ENCODE data around the gene XXYLT1. TPM values are rescaled to one million over a fixed set of nuclear protein-coding genes. Genes with fewer than 3 reads are reported as not detected.

The XXYLT1 gene
- total RNA-seq (ENCODE audit: low replicate concordance): 16.4 and 39.0 TPM in 2 replicates

DNA sequence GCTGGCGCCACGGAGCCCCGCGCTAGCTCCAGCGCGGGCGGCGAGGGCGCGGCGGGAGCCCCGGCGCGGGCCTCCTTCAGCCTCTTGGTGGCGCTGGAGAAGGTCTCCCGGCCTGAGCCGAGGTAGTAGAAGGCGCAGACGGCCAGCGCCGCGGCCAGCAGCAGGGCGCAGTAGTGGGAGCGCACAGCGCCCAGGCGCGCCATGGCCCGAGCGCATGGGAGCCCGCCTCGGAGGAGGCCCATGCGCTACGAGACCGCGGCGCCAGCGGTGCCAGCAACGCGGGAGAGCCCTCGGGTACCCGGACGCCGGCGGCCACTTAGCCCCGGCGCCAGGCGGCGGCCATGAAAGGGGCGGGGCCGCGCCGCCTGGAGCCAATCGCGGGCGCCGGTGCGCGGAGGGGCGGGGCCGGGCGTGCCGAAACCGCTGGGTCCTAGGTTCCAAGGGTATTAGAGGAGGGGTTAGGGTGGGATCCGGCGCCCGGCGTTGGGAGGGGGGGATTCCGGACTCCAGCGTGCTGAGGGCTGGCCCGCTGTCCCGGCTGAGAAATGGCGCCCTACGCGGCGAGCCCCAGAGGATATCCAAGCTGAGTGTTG lies at the start of gene XXYLT1:
Gene XXYLT1, minus strand, starts transcription at position 343 of the 593 bp plus-strand sequence. Its CDS starts 101 bp downstream, at position 242.
- H3K79me2 ChIP-seq (ENCODE audit: low read depth): peaks cover 44% of the 10 kb centered on the region
- peaks cover 11% of the 10 kb centered on the region for H3K4me1 ChIP-seq
- H3K27ac Mint-ChIP-seq: peak within 1 kb of the TSS; percentile 61
- H3F3A ChIP-seq (ENCODE audit: low read depth): peaks cover 6% of the 10 kb centered on the region
- DNase-seq (ENCODE audit: low spot score): peak; percentile 97
- TF ChIP-seq EZH2phosphoT487 (IDR thresholded peaks at IDR 0.05) (no peak), EZH2 (IDR thresholded peaks at IDR 0.05) (no peak)
- TF ChIP-seq, protein P1, sequence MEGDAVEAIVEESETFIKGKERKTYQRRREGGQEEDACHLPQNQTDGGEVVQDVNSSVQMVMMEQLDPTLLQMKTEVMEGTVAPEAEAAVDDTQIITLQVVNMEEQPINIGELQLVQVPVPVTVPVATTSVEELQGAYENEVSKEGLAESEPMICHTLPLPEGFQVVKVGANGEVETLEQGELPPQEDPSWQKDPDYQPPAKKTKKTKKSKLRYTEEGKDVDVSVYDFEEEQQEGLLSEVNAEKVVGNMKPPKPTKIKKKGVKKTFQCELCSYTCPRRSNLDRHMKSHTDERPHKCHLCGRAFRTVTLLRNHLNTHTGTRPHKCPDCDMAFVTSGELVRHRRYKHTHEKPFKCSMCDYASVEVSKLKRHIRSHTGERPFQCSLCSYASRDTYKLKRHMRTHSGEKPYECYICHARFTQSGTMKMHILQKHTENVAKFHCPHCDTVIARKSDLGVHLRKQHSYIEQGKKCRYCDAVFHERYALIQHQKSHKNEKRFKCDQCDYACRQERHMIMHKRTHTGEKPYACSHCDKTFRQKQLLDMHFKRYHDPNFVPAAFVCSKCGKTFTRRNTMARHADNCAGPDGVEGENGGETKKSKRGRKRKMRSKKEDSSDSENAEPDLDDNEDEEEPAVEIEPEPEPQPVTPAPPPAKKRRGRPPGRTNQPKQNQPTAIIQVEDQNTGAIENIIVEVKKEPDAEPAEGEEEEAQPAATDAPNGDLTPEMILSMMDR (IDR thresholded peaks at IDR 0.05): peak; percentile 62
- H3K27me3 Mint-ChIP-seq (ENCODE audit: insufficient read depth, low read depth): peaks cover 4% of the 10 kb centered on the region
- H3K36me3 ChIP-seq: no peaks in the 10 kb centered on the region
- peaks cover 36% of the 10 kb centered on the region for H4K20me1 ChIP-seq (ENCODE audit: low read depth)
- H3K4me2 ChIP-seq: peak within 1 kb of the TSS; percentile 76
- H2AFZ ChIP-seq (replicated peaks): peak within 1 kb of the TSS; percentile 74
- peak within 1 kb of the TSS; percentile 94 for H3K4me3 Mint-ChIP-seq
- H3K4me1 Mint-ChIP-seq: peaks cover 24% of the 10 kb centered on the region
- H3K27me3 ChIP-seq: no peaks in the 10 kb centered on the region
- peak within 1 kb of the TSS; percentile 77 for H3K4me3 ChIP-seq
- H3K27ac ChIP-seq: peak within 1 kb of the TSS; percentile 71
- no peaks in the 10 kb centered on the region for H3K9me3 ChIP-seq (ENCODE audit: low read depth)
- peaks cover 5% of the 10 kb centered on the region for H3K36me3 Mint-ChIP-seq
- no peaks in the 10 kb centered on the region for H3K9me3 Mint-ChIP-seq
- no peak within 1 kb of the TSS for H3K9ac ChIP-seq

DNA sequence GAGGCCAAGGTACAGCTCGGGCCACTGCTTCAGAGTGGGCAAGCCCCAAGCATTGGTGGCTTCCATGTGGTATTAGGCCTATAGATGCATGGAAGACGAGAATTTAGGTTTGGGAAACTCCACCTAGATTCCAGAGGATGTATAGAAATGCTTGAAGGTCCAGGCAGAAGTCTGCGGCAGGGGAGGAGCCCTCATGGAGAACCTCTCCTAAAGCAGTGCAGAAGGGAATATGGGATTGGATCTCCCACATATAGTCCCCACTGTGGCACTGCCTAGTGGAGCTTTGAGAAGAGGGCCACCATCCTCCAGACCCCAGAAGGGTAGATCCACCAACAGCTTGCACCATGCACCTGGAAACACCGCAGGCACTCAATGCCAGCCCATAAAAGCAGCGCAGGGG lies 48.1 kb upstream of the XXYLT1 start:
- H3K36me3 Mint-ChIP-seq: peaks cover 42% of the 10 kb centered on the region

DNA sequence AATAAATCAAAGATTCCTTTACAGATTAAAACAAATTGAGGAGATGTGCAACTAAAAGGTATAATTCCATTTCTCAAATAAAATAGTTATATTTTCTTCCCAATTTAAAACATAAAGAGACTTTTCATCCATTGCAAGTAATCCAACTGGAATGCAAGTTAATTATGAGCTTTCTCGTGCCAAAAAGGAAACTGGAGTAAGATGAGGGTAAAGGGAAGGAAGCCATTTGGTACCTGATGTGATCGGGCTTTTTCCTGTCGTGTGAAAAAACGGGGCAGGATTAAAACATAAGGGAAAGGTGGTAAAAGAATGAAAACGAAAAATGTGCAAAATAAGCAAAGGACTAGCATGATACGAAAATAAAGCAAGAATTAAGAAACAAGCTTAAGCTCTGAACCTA lies 41.8 kb upstream of the XXYLT1 start:
- peaks cover 3% of the 10 kb centered on the region for H3K36me3 Mint-ChIP-seq
- H3K9me3 ChIP-seq (ENCODE audit: low read depth): no peaks in the 10 kb centered on the region
- no peaks in the 10 kb centered on the region for H3K27me3 ChIP-seq
- no peaks in the 10 kb centered on the region for H3K4me1 ChIP-seq
- H3K4me3 ChIP-seq: no peak overlapping the region
- H3K27ac ChIP-seq: no peak overlapping the region
- H3K27me3 Mint-ChIP-seq (ENCODE audit: insufficient read depth, low read depth): no peaks in the 10 kb centered on the region
- no peak overlapping the region for H2AFZ ChIP-seq (replicated peaks)
- no peak overlapping the region for H3K4me3 Mint-ChIP-seq
- H3K4me1 Mint-ChIP-seq: no peaks in the 10 kb centered on the region
- no peak overlapping the region for H3K4me2 ChIP-seq
- DNase-seq (ENCODE audit: low spot score): no peak
- no peaks in the 10 kb centered on the region for H3F3A ChIP-seq (ENCODE audit: low read depth)
- no peaks in the 10 kb centered on the region for H3K36me3 ChIP-seq
- H3K9me3 Mint-ChIP-seq: no peaks in the 10 kb centered on the region
- H3K27ac Mint-ChIP-seq: no peak overlapping the region
- no peak overlapping the region for H3K9ac ChIP-seq
- TF ChIP-seq, protein P1 (IDR thresholded peaks at IDR 0.05): no peak
- TF ChIP-seq EZH2 (IDR thresholded peaks at IDR 0.05) (no peak), EZH2phosphoT487 (IDR thresholded peaks at IDR 0.05) (no peak)
- H3K79me2 ChIP-seq (ENCODE audit: low read depth): no peaks in the 10 kb centered on the region
- H4K20me1 ChIP-seq (ENCODE audit: low read depth): no peaks in the 10 kb centered on the region

More for the DNA sequence above, 48.1 kb upstream of the XXYLT1 start:
- no peak for DNase-seq (ENCODE audit: low spot score)
- TF ChIP-seq EZH2phosphoT487 (IDR thresholded peaks at IDR 0.05) (no peak), EZH2 (IDR thresholded peaks at IDR 0.05) (no peak)
- TF ChIP-seq, protein P1 (IDR thresholded peaks at IDR 0.05): no peak
- Mint-ChIP-seq H3K27ac (no peak overlapping the region), H3K4me3 (no peak overlapping the region), H3K9me3 (peaks cover 26% of the 10 kb centered on the region), H3K4me1 (no peaks in the 10 kb centered on the region), H3K27me3 (ENCODE audit: insufficient read depth, low read depth) (peaks cover 2% of the 10 kb centered on the region)
- H3K27me3 ChIP-seq: no peaks in the 10 kb centered on the region
- no peak overlapping the region for H3K27ac ChIP-seq
- H3K36me3 ChIP-seq: peaks cover 3% of the 10 kb centered on the region
- H3K4me3 ChIP-seq: no peak overlapping the region
- H3K9me3 ChIP-seq (ENCODE audit: low read depth): peaks cover 22% of the 10 kb centered on the region
- no peaks in the 10 kb centered on the region for H3K4me1 ChIP-seq
- H2AFZ ChIP-seq (replicated peaks): no peak overlapping the region
- no peaks in the 10 kb centered on the region for H3K79me2 ChIP-seq (ENCODE audit: low read depth)
- no peaks in the 10 kb centered on the region for H3F3A ChIP-seq (ENCODE audit: low read depth)
- H3K9ac ChIP-seq: no peak overlapping the region
- no peak overlapping the region for H3K4me2 ChIP-seq
- H4K20me1 ChIP-seq (ENCODE audit: low read depth): no peaks in the 10 kb centered on the region
